ENCODE data around the gene RGP1.

Gene RGP1

GRCh38 chr9:35705836-35706430, 43.2 kb upstream of the RGP1 start:
- DNase-seq, result no peak
- Histone ChIP-seq H3K27me3 (replicated peaks; ENCODE audit: insufficient read depth, low read length) (no peaks in the 10 kb centered on the region), H3K9me3 (replicated peaks; ENCODE audit: insufficient read depth, low read length) (no peaks in the 10 kb centered on the region), H3K4me2 (ENCODE audit: low read depth, low read length) (no peak overlapping the region), H3K4me1 (ENCODE audit: low read length) (no peaks in the 10 kb centered on the region), H2AFZ (ENCODE audit: low read length) (no peak overlapping the region), H3K36me3 (replicated peaks; ENCODE audit: insufficient read depth, low read length) (peaks cover 6% of the 10 kb centered on the region), H4K20me1 (ENCODE audit: insufficient read depth, low read length) (no peaks in the 10 kb centered on the region), H3K4me3 (ENCODE audit: low read length) (no peak overlapping the region), H3F3A (ENCODE audit: insufficient read depth, low read length) (no peaks in the 10 kb centered on the region), H3K79me2 (ENCODE audit: low read length) (no peaks in the 10 kb centered on the region), H3K9me2 (replicated peaks; ENCODE audit: insufficient read depth, low read length) (no peaks in the 10 kb centered on the region), H3K9ac (ENCODE audit: low read length) (no peak overlapping the region), H3K27ac (ENCODE audit: low read length) (no peak overlapping the region)
- TF ChIP-seq EZH2phosphoT487 (IDR thresholded peaks at IDR 0.05; ENCODE audit: low read length) (no peak), EZH2 (optimal IDR thresholded peaks at IDR 0.05; ENCODE audit: low read depth, low read length) (no peak)
- TF ChIP-seq, protein P1, sequence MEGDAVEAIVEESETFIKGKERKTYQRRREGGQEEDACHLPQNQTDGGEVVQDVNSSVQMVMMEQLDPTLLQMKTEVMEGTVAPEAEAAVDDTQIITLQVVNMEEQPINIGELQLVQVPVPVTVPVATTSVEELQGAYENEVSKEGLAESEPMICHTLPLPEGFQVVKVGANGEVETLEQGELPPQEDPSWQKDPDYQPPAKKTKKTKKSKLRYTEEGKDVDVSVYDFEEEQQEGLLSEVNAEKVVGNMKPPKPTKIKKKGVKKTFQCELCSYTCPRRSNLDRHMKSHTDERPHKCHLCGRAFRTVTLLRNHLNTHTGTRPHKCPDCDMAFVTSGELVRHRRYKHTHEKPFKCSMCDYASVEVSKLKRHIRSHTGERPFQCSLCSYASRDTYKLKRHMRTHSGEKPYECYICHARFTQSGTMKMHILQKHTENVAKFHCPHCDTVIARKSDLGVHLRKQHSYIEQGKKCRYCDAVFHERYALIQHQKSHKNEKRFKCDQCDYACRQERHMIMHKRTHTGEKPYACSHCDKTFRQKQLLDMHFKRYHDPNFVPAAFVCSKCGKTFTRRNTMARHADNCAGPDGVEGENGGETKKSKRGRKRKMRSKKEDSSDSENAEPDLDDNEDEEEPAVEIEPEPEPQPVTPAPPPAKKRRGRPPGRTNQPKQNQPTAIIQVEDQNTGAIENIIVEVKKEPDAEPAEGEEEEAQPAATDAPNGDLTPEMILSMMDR (IDR thresholded peaks at IDR 0.05; ENCODE audit: low read length), result no peak

- Histone ChIP-seq H3K4me1 (ENCODE audit: low read length) (no peaks in the 10 kb centered on the region), H3K9me3 (replicated peaks; ENCODE audit: insufficient read depth, low read length) (no peaks in the 10 kb centered on the region), H3K9me2 (replicated peaks; ENCODE audit: insufficient read depth, low read length) (no peaks in the 10 kb centered on the region), H3K27me3 (replicated peaks; ENCODE audit: insufficient read depth, low read length) (no peaks in the 10 kb centered on the region), H3K4me2 (ENCODE audit: low read depth, low read length) (no peak overlapping the region), H3K79me2 (ENCODE audit: low read length) (no peaks in the 10 kb centered on the region), H3K4me3 (ENCODE audit: low read length) (no peak overlapping the region), H3K36me3 (replicated peaks; ENCODE audit: insufficient read depth, low read length) (peaks cover 2% of the 10 kb centered on the region), H2AFZ (ENCODE audit: low read length) (no peak overlapping the region), H4K20me1 (ENCODE audit: insufficient read depth, low read length) (no peaks in the 10 kb centered on the region), H3K27ac (ENCODE audit: low read length) (no peak overlapping the region), H3K9ac (ENCODE audit: low read length) (no peak overlapping the region), H3F3A (ENCODE audit: insufficient read depth, low read length) (no peaks in the 10 kb centered on the region)
- no peak for DNase-seq
- TF ChIP-seq EZH2phosphoT487 (IDR thresholded peaks at IDR 0.05; ENCODE audit: low read length), result no peak
- TF ChIP-seq, protein P1 (IDR thresholded peaks at IDR 0.05; ENCODE audit: low read length), result no peak
- no peak for TF ChIP-seq EZH2 (optimal IDR thresholded peaks at IDR 0.05; ENCODE audit: low read depth, low read length)
These were observed 42.1 kb upstream of the RGP1 start for GRCh38 chr9:35706951-35707350.

GRCh38 chr9:35708146-35708545, 40.9 kb upstream of the RGP1 start:
- no peaks in the 10 kb centered on the region for H3K9me2 ChIP-seq (replicated peaks; ENCODE audit: insufficient read depth, low read length)
- no peak for DNase-seq
- H3K4me1 ChIP-seq (ENCODE audit: low read length), result no peaks in the 10 kb centered on the region
- H2AFZ ChIP-seq (ENCODE audit: low read length), result no peak overlapping the region
- no peaks in the 10 kb centered on the region for H4K20me1 ChIP-seq (ENCODE audit: insufficient read depth, low read length)
- H3K4me3 ChIP-seq (ENCODE audit: low read length), result no peak overlapping the region
- H3K4me2 ChIP-seq (ENCODE audit: low read depth, low read length), result no peak overlapping the region
- no peak overlapping the region for H3K9ac ChIP-seq (ENCODE audit: low read length)
- no peaks in the 10 kb centered on the region for H3K79me2 ChIP-seq (ENCODE audit: low read length)
- H3K9me3 ChIP-seq (replicated peaks; ENCODE audit: insufficient read depth, low read length), result no peaks in the 10 kb centered on the region
- H3K36me3 ChIP-seq (replicated peaks; ENCODE audit: insufficient read depth, low read length), result peaks cover 2% of the 10 kb centered on the region
- no peaks in the 10 kb centered on the region for H3F3A ChIP-seq (ENCODE audit: insufficient read depth, low read length)
- no peaks in the 10 kb centered on the region for H3K27me3 ChIP-seq (replicated peaks; ENCODE audit: insufficient read depth, low read length)
- no peak overlapping the region for H3K27ac ChIP-seq (ENCODE audit: low read length)
- TF ChIP-seq, protein P1 (IDR thresholded peaks at IDR 0.05; ENCODE audit: low read length), result no peak
- TF ChIP-seq EZH2phosphoT487 (IDR thresholded peaks at IDR 0.05; ENCODE audit: low read length), result no peak
- TF ChIP-seq EZH2 (optimal IDR thresholded peaks at IDR 0.05; ENCODE audit: low read depth, low read length), result no peak
